Fibroblast of pulmonary artery (primary cell): ENCODE measurements around the gene HSFX1.
"Not testable (repeated sequence)": the region's sequence is repeated elsewhere in the genome, so short reads cannot be mapped to it uniquely, and the experiment has no call there.

Experiments
- DNase-seq: peaks from one replicate; pipeline ENCODE4 v3.0.0-alpha.2; 2010; ENCODE audit warnings: low read depth
- H3K4me3 ChIP-seq: replicated peaks from 2 replicates; pipeline ENCODE4 v1.5.1; 2011; ENCODE audit warnings: low read depth, mild to moderate bottlenecking, control low read depth, low read length, moderate library complexity
- CTCF ChIP-seq: IDR thresholded peaks from 2 replicates; pipeline ENCODE4 v1.5.1; 2011; ENCODE audit warnings: mild to moderate bottlenecking, control low read depth, low read length, inconsistent platforms; ENCODE audit errors: missing control alignments

HSFX1 gene

GRCh38 chrX:149773768-149774167, at the start of gene HSFX1:
Gene HSFX1, plus strand, starts transcription at chrX:149774068. Its CDS starts 614 bp downstream, at chrX:149774682.
- DNase-seq, H3K4me3 ChIP-seq: not testable (repeated sequence)

GRCh38 chrX:149727308-149727707, 46.6 kb upstream of the HSFX1 start:
- DNase-seq, H3K4me3 ChIP-seq: not testable (repeated sequence)

GRCh38 chrX:149742269-149742668, 31.6 kb upstream of the HSFX1 start:
- not testable (repeated sequence) for DNase-seq, H3K4me3 ChIP-seq

GRCh38 chrX:149746390-149747007, 27.4 kb upstream of the HSFX1 start:
- not testable (repeated sequence) for DNase-seq, H3K4me3 ChIP-seq

GRCh38 chrX:149757206-149758067, 16.4 kb upstream of the HSFX1 start:
- H3K4me3 ChIP-seq: no peak overlapping the region
- no peak for TF ChIP-seq CTCF
- no peak for DNase-seq

GRCh38 chrX:149758068-149758714, 15.7 kb upstream of the HSFX1 start:
- TF ChIP-seq CTCF: no peak
- H3K4me3 ChIP-seq: no peak overlapping the region
- DNase-seq: no peak

GRCh38 chrX:149758715-149759078, 15.2 kb upstream of the HSFX1 start:
- not testable (repeated sequence) for DNase-seq, H3K4me3 ChIP-seq

GRCh38 chrX:149759824-149760223, 14.0 kb upstream of the HSFX1 start:
- TF ChIP-seq CTCF: no peak
- H3K4me3 ChIP-seq: no peak overlapping the region

GRCh38 chrX:149760965-149761364, 12.9 kb upstream of the HSFX1 start:
- no peak for DNase-seq
- no peak overlapping the region for H3K4me3 ChIP-seq
- TF ChIP-seq CTCF: no peak

More at GRCh38 chrX:149759824-149760223, 14.0 kb upstream of the HSFX1 start:
- DNase-seq: no peak

GRCh38 chrX:149761858-149762674, 11.8 kb upstream of the HSFX1 start:
- H3K4me3 ChIP-seq, DNase-seq: not testable (repeated sequence)
